Astrocyte (in vitro differentiated cells and primary cell): ENCODE results near the gene TJAP1. TPM values are rescaled to one million over a fixed set of nuclear protein-coding genes. Genes with fewer than 3 reads are reported as not detected.

Source experiments
- DNase-seq: peaks from one replicate; pipeline ENCODE4 v3.0.0-alpha.2; 2010; ENCODE audit warnings: low read depth
- FAIRE-seq: peaks from 2 replicates; lab custom pipeline; 2011; peaks lifted over from hg19 to GRCh38; lab: Jason Lieb, UNC
- H2AFZ ChIP-seq: 2 replicates; pipeline ENCODE4 v1.6.0; 2012; ENCODE audit warnings: low read depth, low read length, inconsistent platforms
- H3K27ac ChIP-seq: 2 replicates; pipeline ENCODE4 v1.5.1; 2011; ENCODE audit warnings: low read depth, low read length, inconsistent platforms
- H3K27me3 ChIP-seq: 2 replicates; pipeline ENCODE4 v1.6.0; 2011; ENCODE audit warnings: low read length, inconsistent platforms; ENCODE audit not compliant: insufficient read depth
- H3K36me3 ChIP-seq: 2 replicates; pipeline ENCODE4 v1.5.1; 2011; ENCODE audit warnings: low read length, inconsistent platforms; ENCODE audit not compliant: insufficient read depth
- H3K4me1 ChIP-seq: 2 replicates; pipeline ENCODE4 v1.5.1; 2011; ENCODE audit warnings: low read length, inconsistent platforms; ENCODE audit not compliant: insufficient read depth
- H3K4me2 ChIP-seq: 2 replicates; pipeline ENCODE4 v1.6.0; 2012; ENCODE audit warnings: low read length, inconsistent platforms
- H3K4me3 ChIP-seq: 2 replicates; pipeline ENCODE4 v1.5.1; 2011; ENCODE audit warnings: low read depth, mild to moderate bottlenecking, low read length, inconsistent platforms; ENCODE audit not compliant: insufficient read depth
- H3K79me2 ChIP-seq: 2 replicates; pipeline ENCODE4 v1.6.0; 2012; ENCODE audit warnings: mild to moderate bottlenecking, low read length, inconsistent platforms; ENCODE audit not compliant: insufficient read depth
- H3K9ac ChIP-seq: 2 replicates; pipeline ENCODE4 v1.6.0; 2012; ENCODE audit warnings: mild to moderate bottlenecking, low read length, inconsistent platforms
- H3K9me3 ChIP-seq: 2 replicates; pipeline ENCODE4 v1.5.1; 2012; ENCODE audit warnings: low read depth, mild to moderate bottlenecking, low read length, inconsistent platforms; ENCODE audit not compliant: insufficient read depth
- H4K20me1 ChIP-seq: 2 replicates; pipeline ENCODE4 v1.6.0; 2012; ENCODE audit warnings: low read length, inconsistent platforms; ENCODE audit not compliant: insufficient read depth
- H3K27ac Mint-ChIP-seq: one replicate; pipeline ENCODE4 v1.8.0; 2021; ENCODE audit warnings: mild to moderate bottlenecking, mixed read lengths; ENCODE audit not compliant: unreplicated experiment
- H3K27me3 Mint-ChIP-seq: one replicate; pipeline ENCODE4 v1.8.0; 2021; ENCODE audit warnings: low read depth, mixed read lengths; ENCODE audit not compliant: unreplicated experiment
- H3K36me3 Mint-ChIP-seq: one replicate; pipeline ENCODE4 v1.8.0; 2021; ENCODE audit warnings: low read depth, mixed read lengths; ENCODE audit not compliant: unreplicated experiment
- H3K4me1 Mint-ChIP-seq: one replicate; pipeline ENCODE4 v1.8.0; 2021; ENCODE audit warnings: low read depth, mixed read lengths; ENCODE audit not compliant: unreplicated experiment
- H3K4me3 Mint-ChIP-seq: one replicate; pipeline ENCODE4 v1.8.0; 2021; ENCODE audit warnings: mild to moderate bottlenecking, moderate library complexity, mixed read lengths; ENCODE audit not compliant: unreplicated experiment
- H3K9me3 Mint-ChIP-seq: one replicate; pipeline ENCODE4 v1.8.0; 2021; ENCODE audit warnings: mild to moderate bottlenecking, mixed read lengths; ENCODE audit not compliant: unreplicated experiment
- EZH2 ChIP-seq: IDR thresholded peaks from 2 replicates; pipeline ENCODE4 v1.6.1; 2012; ENCODE audit warnings: mild to moderate bottlenecking, low read length, inconsistent platforms; ENCODE audit not compliant: insufficient read depth
- total RNA-seq: library from RNA; stranded (reverse); gene quantifications from 2 replicates; pipeline ENCODE4 v1.2.1, GENCODE V29; 2021
- TF ChIP-seq, protein P1 (sequence below): IDR thresholded peaks from 2 replicates; pipeline ENCODE4 v1.5.1; 2011; ENCODE audit warnings: low read depth, mild to moderate bottlenecking, inconsistent platforms, low read length, moderate library complexity; ENCODE audit not compliant: insufficient read depth

Gene TJAP1
- total RNA-seq, 1 donor from 2014 or later: 26.6 TPM

DNA sequence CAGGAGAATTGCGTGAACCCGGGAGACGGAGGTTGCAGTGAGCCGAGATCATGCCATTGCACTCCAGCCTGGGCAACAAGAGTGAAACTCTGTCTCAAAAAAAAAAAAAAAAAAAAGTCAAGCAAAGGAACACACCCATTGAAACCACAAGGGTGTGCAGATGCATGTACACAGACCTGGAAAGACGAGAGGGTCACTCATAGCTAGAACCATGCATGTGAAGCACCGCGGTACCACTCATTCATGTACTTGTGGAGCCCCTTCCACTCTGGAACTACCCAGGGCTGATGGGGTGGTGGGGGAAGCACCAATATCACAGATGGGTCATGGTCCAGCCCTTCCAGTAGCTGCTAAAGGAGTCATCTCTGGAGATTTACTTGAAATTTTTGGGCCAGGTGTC, 7.4 kb upstream of the TJAP1 start:
- H3K9me3 ChIP-seq: no peaks in the 10 kb centered on the region
- Mint-ChIP-seq H3K27ac (no peak overlapping the region), H3K9me3 (no peaks in the 10 kb centered on the region)

DNA sequence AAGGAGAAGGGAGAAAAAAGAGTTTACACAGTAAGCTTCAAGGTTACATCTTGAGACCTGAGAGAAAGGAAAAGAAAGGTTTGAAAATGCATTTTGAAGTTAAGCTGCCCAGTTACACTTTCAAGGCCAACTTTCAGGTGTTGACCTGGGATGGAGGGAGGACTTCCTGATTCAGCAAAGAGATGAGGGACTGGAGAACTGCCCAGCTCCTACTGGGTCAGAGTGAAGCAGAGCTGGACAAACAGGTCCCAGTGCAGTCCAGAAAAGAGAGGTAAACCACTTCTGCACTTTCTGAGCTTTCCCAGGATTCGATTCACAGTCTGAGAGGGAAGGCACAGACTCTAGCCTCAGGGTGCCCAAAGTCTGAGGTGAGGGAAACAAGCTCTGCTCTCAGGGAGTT, 6.0 kb upstream of the TJAP1 start:
- no peaks in the 10 kb centered on the region for H3K9me3 Mint-ChIP-seq
- Histone ChIP-seq H4K20me1 (no peaks in the 10 kb centered on the region), H2AFZ (no peak overlapping the region), H3K27ac (no peak overlapping the region), H3K4me1 (no peaks in the 10 kb centered on the region), H3K27me3 (peaks cover 16% of the 10 kb centered on the region), H3K36me3 (no peaks in the 10 kb centered on the region), H3K4me3 (no peak overlapping the region), H3K79me2 (no peaks in the 10 kb centered on the region), H3K9me3 (no peaks in the 10 kb centered on the region), H3K4me2 (no peak overlapping the region), H3K9ac (no peak overlapping the region)
- no peak for TF ChIP-seq EZH2
- TF ChIP-seq, protein P1, sequence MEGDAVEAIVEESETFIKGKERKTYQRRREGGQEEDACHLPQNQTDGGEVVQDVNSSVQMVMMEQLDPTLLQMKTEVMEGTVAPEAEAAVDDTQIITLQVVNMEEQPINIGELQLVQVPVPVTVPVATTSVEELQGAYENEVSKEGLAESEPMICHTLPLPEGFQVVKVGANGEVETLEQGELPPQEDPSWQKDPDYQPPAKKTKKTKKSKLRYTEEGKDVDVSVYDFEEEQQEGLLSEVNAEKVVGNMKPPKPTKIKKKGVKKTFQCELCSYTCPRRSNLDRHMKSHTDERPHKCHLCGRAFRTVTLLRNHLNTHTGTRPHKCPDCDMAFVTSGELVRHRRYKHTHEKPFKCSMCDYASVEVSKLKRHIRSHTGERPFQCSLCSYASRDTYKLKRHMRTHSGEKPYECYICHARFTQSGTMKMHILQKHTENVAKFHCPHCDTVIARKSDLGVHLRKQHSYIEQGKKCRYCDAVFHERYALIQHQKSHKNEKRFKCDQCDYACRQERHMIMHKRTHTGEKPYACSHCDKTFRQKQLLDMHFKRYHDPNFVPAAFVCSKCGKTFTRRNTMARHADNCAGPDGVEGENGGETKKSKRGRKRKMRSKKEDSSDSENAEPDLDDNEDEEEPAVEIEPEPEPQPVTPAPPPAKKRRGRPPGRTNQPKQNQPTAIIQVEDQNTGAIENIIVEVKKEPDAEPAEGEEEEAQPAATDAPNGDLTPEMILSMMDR: no peak
- no peaks in the 10 kb centered on the region for H3K36me3 Mint-ChIP-seq
- H3K4me1 Mint-ChIP-seq: no peaks in the 10 kb centered on the region
- FAIRE-seq (no peak), DNase-seq (no peak)
- no peak overlapping the region for H3K4me3 Mint-ChIP-seq
- H3K27me3 Mint-ChIP-seq: peaks cover 21% of the 10 kb centered on the region
- H3K27ac Mint-ChIP-seq: no peak overlapping the region

More for the DNA sequence above, 7.4 kb upstream of the TJAP1 start:
- no peaks in the 10 kb centered on the region for H3K79me2 ChIP-seq
- no peaks in the 10 kb centered on the region for H3K4me1 ChIP-seq
- no peak for FAIRE-seq
- Mint-ChIP-seq H3K36me3 (no peaks in the 10 kb centered on the region), H3K4me3 (no peak overlapping the region), H3K27me3 (peaks cover 27% of the 10 kb centered on the region), H3K4me1 (no peaks in the 10 kb centered on the region)
- peaks cover 18% of the 10 kb centered on the region for H3K27me3 ChIP-seq
- no peaks in the 10 kb centered on the region for H4K20me1 ChIP-seq
- no peak overlapping the region for H3K9ac ChIP-seq
- H3K36me3 ChIP-seq: no peaks in the 10 kb centered on the region
- no peak overlapping the region for H2AFZ ChIP-seq
- no peak overlapping the region for H3K4me3 ChIP-seq
- no peak overlapping the region for H3K4me2 ChIP-seq
- H3K27ac ChIP-seq: no peak overlapping the region
- no peak for TF ChIP-seq EZH2
- TF ChIP-seq, protein P1: no peak
- no peak for DNase-seq

DNA sequence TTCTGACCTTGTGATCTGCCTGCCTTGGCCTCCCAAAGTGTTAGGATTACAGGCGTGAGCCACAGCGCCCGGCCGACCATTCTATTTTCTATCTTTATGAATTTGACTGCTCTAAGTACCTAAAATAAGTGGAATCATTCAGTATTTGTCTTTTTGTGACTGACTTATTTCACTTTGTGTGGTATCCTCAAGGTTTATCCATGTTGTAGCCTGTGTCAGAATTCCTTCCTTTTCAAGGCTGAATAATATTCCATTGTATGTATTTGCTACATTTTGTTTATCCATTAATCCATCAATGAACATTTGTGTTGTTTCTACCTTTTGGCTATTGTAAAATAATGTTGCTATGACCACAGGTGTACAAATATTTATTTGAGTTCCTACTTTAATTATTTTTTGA, 4.9 kb upstream of the TJAP1 start:
- H3K36me3 Mint-ChIP-seq: no peaks in the 10 kb centered on the region
- Histone ChIP-seq H2AFZ (no peak overlapping the region), H3K4me1 (peaks cover 5% of the 10 kb centered on the region), H3K4me3 (no peak overlapping the region), H3K27me3 (peaks cover 16% of the 10 kb centered on the region), H3K27ac (no peak overlapping the region), H3K9ac (no peak overlapping the region), H4K20me1 (no peaks in the 10 kb centered on the region), H3K4me2 (no peak overlapping the region), H3K79me2 (no peaks in the 10 kb centered on the region), H3K9me3 (no peaks in the 10 kb centered on the region), H3K36me3 (no peaks in the 10 kb centered on the region)
- no peaks in the 10 kb centered on the region for H3K9me3 Mint-ChIP-seq
- DNase-seq (no peak), FAIRE-seq (no peak)
- H3K4me3 Mint-ChIP-seq: no peak overlapping the region
- no peak for TF ChIP-seq EZH2
- TF ChIP-seq, protein P1: no peak
- no peak overlapping the region for H3K27ac Mint-ChIP-seq
- H3K4me1 Mint-ChIP-seq: no peaks in the 10 kb centered on the region
- H3K27me3 Mint-ChIP-seq: peaks cover 16% of the 10 kb centered on the region
